Motor neuron (in vitro differentiated cells): ENCODE measurements around the gene HSFX3. TPM values are rescaled to one million over a fixed set of nuclear protein-coding genes. Genes with fewer than 3 reads are reported as not detected.
"Not testable (repeated sequence)": the region's sequence is repeated elsewhere in the genome, so short reads cannot be mapped to it uniquely, and the experiment has no call there.

ENCODE experiments used
- ATAC-seq, 8 experiments: fragments of 200-7000 bp; cut with Tn5 transposase; replicated peaks in 6 of 8; 2 replicates each; pipeline ENCODE4 v1.8.0; 2021; ENCODE audit warnings: mild to moderate bottlenecking in 8 of 8, moderate library complexity in 8 of 8
- H3K27ac ChIP-seq, 2 donors: fragments of 250-450 bp; sonication (Bioruptor Pico); 2 replicates each; pipeline ENCODE4 v1.9.0; 2021; ENCODE audit warnings: antibody characterized with exemption in 2 of 2, mild to moderate bottlenecking in 2 of 2, moderate library complexity in 1 of 2
- H3K4me1 ChIP-seq, 2 donors: fragments of 250-450 bp; sonication (Bioruptor Pico); replicated peaks in 1 of 2; 2 replicates each; pipeline ENCODE4 v1.6.1; 2021; ENCODE audit warnings: antibody characterized with exemption in 2 of 2, mild to moderate bottlenecking in 2 of 2, moderate library complexity in 1 of 2
- H3K4me3 ChIP-seq, 5 donors: fragments of 250-450 bp; sonication (Bioruptor Pico); 2 replicates each; pipeline ENCODE4 v1.9.0; 2021; ENCODE audit warnings: antibody characterized with exemption in 5 of 5, mild to moderate bottlenecking in 5 of 5, moderate library complexity in 4 of 5
- WGBS, 10 experiments: fragments of 450-650 bp; shearing (Covaris generic); methylation state at CpG; one replicate each; pipeline ENCODE4 v1.0.0; 2022; 5-methylcytosine and 5-hydroxymethylcytosine counted together
- in situ Hi-C, 9 experiments: fragments of 400-800 bp; cut with MboI; loops; one replicate each; pipeline ENCODE4 v1.15.0; 2021; ENCODE audit warnings: low sequenced_read_pairs in 9 of 9, low pct_unique_long_range_greater_than_20kb in 2 of 9; ENCODE audit not compliant: unreplicated experiment in 9 of 9
- total RNA-seq, 8 experiments: library from RNA; unstranded; fragments of 300-600 nt; gene quantifications; 2 replicates each; pipeline versions ENCODE4 v1.2.3 to v1.2.4, GENCODE V29; 2022

HSFX3 gene
- total RNA-seq, 8 experiments from 2014 or later, result 0.16 to 0.50 (median 0.33) TPM; not detected in 5

DNA sequence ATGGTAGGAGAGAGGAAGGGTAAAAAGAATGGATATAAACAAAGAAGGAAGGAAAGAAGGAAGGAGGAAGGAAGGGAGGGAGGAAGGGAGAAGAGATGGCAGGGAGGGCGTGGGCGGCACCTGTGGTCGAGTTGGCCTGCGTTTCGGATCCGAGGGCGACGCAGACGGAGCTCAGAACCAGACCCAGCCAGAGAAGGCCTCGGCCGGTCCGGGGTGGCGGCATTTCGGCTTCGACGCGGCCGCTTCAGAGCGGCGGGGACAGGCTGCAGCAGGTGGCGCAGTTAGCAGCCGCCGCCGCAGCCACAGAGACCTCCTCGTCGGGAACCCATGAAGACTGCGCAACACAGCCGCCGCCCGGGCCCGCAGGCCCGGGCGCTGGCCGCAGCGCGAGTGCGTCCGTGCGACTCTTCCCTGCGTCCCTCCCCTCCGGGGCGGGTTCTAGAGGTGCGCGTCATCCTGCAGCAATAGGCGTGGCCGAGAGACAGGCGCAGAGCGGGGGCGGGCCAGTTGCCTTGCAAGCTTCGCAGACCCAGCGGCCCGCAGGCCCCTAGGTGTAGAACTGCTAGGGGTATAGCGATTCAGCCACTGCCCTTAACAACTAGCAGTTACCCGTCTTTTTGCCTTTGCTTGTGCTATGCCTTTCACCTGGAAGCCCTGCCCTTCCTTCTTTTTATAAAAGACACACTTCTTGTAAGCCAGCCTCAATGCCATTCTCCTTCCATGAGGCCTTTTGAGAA is 44.6 kb downstream of the HSFX3 start, which contains the start of gene IDS:
Gene IDS, minus strand, starts transcription at position 392 of the 737 bp plus-strand sequence. Its CDS starts 169 bp downstream, at position 223.
- Histone ChIP-seq H3K4me1 (peaks cover 6 to 8% of the 10 kb centered on the region in 2 donors), H3K27ac (peak within 1 kb of the TSS; percentile 72 to 86), H3K4me3 (peak within 1 kb of the TSS; percentile 49 to 63 (median 54))
- peak; percentile 83 to 98 (median 90) for ATAC-seq
- in situ Hi-C loops, result no loop called here
- WGBS, 10 experiments, result 0 to 52% (median 6%) methylated on average over 1 to 22 of the region's 54 CpGs; no CpG with 5 or more reads in 4 of the 10 experiments

DNA sequence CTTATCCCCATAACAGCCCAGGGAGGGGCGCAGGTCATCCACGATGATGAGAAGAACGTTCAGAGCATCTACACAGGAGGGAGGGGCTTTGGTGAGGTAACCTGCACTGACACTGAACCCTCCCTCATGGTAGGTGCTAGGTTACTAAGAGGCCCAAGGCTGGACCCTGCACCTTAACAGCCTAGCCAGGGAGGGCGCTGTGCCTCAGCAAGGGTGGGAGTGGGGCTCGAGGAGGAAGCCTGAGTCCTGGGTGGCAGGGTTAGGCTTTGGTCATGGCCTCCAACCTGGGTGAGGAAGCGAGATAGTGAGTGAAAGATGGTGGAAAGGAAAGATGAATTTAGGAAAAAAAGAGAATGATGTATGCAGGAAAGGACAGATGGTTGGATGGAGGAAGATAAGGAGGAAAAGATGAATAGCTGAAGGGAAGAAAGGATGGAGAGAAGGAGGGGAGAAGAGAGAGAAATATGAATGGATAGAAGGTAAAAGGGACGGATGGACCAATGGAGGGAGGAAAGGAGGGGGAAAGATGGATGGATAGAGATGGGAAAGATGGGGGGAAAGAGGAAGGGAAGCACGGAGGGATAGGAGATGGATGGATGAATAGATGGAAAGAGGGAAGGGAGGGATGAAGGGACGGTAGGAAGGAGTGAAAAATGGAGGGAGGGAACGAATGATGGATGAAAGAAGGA is 45.4 kb downstream of the HSFX3 start:
- Histone ChIP-seq H3K4me1 (peaks cover 6 to 8% of the 10 kb centered on the region in 2 donors), H3K4me3 (peak overlapping the region; percentile 49 to 63 (median 54)), H3K27ac (peak overlapping the region; percentile 72 to 86)
- in situ Hi-C loops, result no loop called here
- WGBS, 10 experiments, result 7 to 63% (median 39%) methylated on average over 2 to 9 of the region's 10 CpGs; no CpG with 5 or more reads in 3 of the 10 experiments
- peak in 7 of 8 experiments; percentile 2 to 59 (median 41) for ATAC-seq

GRCh38 chrX:149503446-149503845 is 46.3 kb downstream of the HSFX3 start:
- peak; percentile 14 to 72 (median 64) for ATAC-seq
- peak overlapping the region in 4 of 5 donors; percentile 11 to 55 (median 30) for H3K4me3 ChIP-seq
- in situ Hi-C loops, H3K4me1 ChIP-seq, H3K27ac ChIP-seq: not testable (repeated sequence)
- WGBS, 10 experiments, result no CpG with 5 or more reads among the region's 10 CpGs

DNA sequence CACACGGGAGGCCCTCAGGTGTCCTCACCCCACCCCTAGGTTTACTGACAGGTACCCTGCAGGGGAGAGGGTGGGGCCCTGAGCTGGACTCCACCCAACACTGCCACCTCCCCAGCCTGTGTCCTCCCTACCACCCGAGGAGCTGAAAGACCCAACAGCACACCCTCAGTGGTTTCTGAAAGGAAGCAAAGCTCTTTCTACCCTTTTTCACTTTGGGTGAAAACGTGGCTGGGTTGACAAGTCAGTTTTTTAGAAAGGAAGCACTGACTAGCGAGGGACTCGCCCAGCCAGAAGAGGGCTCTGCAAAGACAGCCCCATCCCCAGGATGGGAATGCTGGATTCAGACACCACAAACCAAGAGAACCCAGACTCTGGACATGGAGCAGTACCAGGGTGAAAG is 46.8 kb downstream of the HSFX3 start:
- H3K4me1 ChIP-seq, in situ Hi-C loops, ATAC-seq, H3K27ac ChIP-seq, H3K4me3 ChIP-seq: not testable (repeated sequence)
- no CpG with 5 or more reads among the region's 5 CpGs for WGBS, 10 experiments

DNA sequence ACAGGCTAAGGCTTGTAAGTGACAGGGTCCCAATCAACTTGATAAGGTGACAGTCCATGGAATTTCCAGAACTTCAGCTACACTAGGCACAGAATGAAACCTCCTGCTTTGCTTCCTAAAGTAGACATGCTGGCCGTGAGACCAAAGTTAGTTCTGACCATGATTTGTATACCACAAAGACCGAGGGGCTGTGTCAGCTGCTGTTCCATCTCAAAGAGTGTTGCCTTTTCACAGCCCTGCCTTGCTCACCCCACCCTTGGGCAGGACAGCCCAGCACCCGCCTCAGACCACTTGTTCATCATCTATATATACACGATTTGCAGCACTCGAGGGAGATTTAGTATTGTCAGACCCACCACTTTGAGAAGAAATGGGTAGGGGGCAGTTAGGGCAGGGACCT is 50.0 kb downstream of the HSFX3 start:
- no peak for ATAC-seq
- 42 to 49% methylated on average over 3 to 4 of the region's 5 CpGs; no CpG with 5 or more reads in 8 of the 10 experiments for WGBS, 10 experiments
- peaks cover 0 to 2% of the 10 kb centered on the region in 2 donors for H3K4me1 ChIP-seq
- H3K4me3 ChIP-seq, result no peak overlapping the region
- in situ Hi-C loops, result loop anchor here in 1 of 9 experiments (25.0 kb wide), 1 partner anchor 1462 kb away; no protein-coding TSS in a partner anchor
- no peak overlapping the region for H3K27ac ChIP-seq

DNA sequence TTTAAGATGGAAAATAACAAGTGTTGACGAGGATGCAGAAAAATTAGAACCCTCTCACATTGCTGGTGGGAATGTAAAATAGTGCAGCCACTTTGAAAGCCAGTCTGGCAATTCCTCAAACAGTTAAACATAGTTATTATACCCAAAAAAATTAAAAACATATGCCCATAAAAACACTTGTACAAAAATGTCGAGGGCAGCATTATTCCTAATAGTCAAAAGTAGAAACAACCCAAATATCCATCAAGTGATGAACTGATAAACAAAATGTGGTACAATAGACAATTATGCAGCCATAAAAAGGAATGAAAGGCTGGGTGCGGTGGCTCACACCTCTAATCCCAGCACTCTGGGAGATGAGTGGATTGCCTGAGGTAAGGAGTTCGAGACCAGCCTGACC is 51.0 kb downstream of the HSFX3 start:
- 37 to 100% (median 91%) methylated on average over 1 to 4 of the region's 4 CpGs; no CpG with 5 or more reads in 4 of the 10 experiments for WGBS, 10 experiments
- no peak overlapping the region for H3K4me3 ChIP-seq
- in situ Hi-C loops, result loop anchor here in 1 of 9 experiments (25.0 kb wide), 1 partner anchor 1461 kb away; no protein-coding TSS in a partner anchor

More for the DNA sequence above, 51.0 kb downstream of the HSFX3 start:
- H3K4me1 ChIP-seq, result no peaks in the 10 kb centered on the region
- no peak overlapping the region for H3K27ac ChIP-seq
- no peak for ATAC-seq

Other genes starting within 250 kb of the HSFX3 start
- 100 to 1,000 TPM in 1 of 8 experiments, 10 to 100 TPM in 5, 1 to 10 TPM in 2; 6.5 to 112 (median 35.7) TPM for gene IDS, start 44.6 kb downstream of the HSFX3 start, total RNA-seq
- gene EOLA1, start 8.9 kb downstream of the HSFX3 start, total RNA-seq, result 10 to 100 TPM; 14.6 to 25.7 (median 17.3) TPM
- gene MAGEA9B, start 37.5 kb upstream of the HSFX3 start, total RNA-seq, result under 1 TPM in 3 of 8 experiments, not detected in 5; 0.14 to 0.31 (median 0.24) TPM
- 1 to 10 TPM in 2 of 8 experiments, under 1 TPM in 6; 0.31 to 1.8 (median 0.64) TPM for gene HSFX2, start 45.4 kb upstream of the HSFX3 start, total RNA-seq
- 10 to 100 TPM in 7 of 8 experiments, 1 to 10 TPM in 1; 8.6 to 24.2 (median 15.6) TPM for gene TMEM185A, start 81.9 kb upstream of the HSFX3 start, total RNA-seq
- 1 to 10 TPM in 2 of 8 experiments, under 1 TPM in 5, not detected in 1; 0.13 to 3.0 (median 0.23) TPM for gene MAGEA11, start 162.1 kb upstream of the HSFX3 start, total RNA-seq
- gene HSFX1, start 224.1 kb upstream of the HSFX3 start, total RNA-seq, result under 1 TPM in 7 of 8 experiments, not detected in 1; 0.49 to 0.87 (median 0.60) TPM
- gene MAGEA9, start 232.0 kb upstream of the HSFX3 start, total RNA-seq, result not detected